ENCODE data around the gene TMEM51.
"Not testable (repeated sequence)": the region's sequence is repeated elsewhere in the genome, so short reads cannot be mapped to it uniquely, and the experiment has no call there.

TMEM51 gene

DNA sequence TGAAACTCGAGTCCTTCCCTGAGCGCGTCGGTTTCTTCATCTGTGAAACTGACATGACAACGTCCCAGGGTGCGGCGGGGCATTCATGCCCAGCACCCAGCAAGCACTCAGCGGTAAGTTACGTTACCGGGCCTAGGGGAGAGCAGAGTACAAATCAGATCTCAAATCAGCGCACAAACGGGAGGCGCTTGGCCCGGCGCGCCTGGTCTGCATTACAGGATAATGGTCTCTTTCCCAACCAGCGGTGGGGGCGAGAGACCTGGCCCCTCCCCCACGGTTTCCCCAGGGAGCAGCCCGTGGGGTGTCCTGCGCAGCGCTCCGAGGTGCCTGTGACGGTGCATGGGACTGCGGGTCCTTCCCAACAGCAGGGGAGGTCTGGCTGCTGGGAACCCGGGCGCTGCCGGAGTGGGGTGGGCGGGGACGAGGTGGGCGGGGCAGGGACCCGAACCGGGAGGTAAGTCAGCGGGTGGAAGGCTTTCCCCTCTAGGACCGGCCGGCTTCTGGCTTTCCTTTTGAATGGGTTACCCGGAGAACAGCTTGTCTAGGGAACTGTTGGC, 1.0 kb downstream of the TMEM51 start:
- DNase-seq (ENCODE audit: low spot score): no peak

DNA sequence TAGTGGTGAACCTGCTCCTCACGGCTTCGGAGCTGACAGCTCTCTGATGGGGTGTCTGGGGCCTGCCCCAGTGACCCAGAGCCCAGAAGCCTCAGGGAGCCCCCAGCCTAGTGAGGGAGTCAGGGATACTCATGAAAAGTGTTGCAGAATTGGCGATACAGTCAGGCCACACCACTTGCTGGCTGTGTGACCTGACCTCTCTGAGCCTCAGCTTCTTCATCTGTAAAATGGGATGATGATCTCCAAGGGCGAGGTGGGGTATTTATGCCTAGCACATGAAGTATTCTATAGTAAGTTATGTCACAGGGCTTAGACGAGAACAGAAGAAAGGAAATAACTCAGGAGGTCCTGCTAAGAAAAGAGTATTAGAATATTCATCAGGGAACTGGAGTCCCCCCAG, 1.6 kb downstream of the TMEM51 start:
- DNase-seq (ENCODE audit: low spot score): no peak

DNA sequence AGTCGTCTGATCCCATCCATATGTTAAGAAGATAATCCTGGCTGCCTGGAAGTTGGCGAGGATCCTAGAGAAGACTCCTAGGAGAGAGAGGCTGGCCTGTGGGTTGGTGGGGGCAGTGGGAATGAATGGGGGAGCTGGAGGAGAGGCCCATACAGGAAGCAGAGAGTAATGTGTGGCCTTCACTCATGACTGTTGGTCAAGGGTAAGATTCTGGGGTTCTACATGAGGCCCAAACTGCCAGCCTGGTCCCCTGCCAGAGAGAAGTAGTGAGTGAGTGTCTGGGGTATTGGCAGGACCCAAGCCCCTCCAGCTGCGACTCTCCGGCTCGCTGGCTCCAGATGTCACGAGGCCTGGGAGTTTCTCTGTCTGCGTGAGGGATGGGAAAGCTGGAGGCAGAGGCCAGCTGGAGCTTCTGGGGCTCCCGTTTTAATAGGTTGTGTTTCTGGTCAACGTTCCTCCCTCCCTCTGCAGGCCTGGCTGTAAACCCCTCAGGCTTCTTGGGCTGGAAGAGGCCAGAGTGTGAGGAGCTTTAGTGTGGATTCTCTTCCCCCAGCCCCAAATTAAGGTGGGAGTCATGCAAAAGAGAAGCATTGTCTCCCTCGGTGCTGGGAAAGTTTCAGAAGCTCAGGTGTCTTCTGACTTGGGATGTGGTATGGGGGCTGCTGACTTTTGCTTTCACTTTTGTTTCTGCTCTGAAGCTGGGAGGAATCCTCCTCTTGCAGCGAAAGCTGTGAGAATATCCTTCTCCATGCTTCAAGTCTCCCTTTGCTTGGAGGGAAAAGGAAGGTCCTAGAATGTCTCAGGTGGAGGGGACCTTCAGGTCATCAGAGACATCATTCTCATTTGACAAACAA, 2.6 kb downstream of the TMEM51 start:
- no peak for DNase-seq (ENCODE audit: low spot score)

GRCh38 chr1:15156807-15157380, 3.3 kb downstream of the TMEM51 start:
- DNase-seq (ENCODE audit: low spot score): no peak

GRCh38 chr1:15157524-15158399, 4.2 kb downstream of the TMEM51 start:
- no peak for DNase-seq (ENCODE audit: low spot score)

- DNase-seq (ENCODE audit: low spot score): no peak
Observed at GRCh38 chr1:15158506-15159165, 5.1 kb downstream of the TMEM51 start.

- DNase-seq (ENCODE audit: low spot score): no peak
Observed at GRCh38 chr1:15159166-15159555, 5.6 kb downstream of the TMEM51 start.

DNA sequence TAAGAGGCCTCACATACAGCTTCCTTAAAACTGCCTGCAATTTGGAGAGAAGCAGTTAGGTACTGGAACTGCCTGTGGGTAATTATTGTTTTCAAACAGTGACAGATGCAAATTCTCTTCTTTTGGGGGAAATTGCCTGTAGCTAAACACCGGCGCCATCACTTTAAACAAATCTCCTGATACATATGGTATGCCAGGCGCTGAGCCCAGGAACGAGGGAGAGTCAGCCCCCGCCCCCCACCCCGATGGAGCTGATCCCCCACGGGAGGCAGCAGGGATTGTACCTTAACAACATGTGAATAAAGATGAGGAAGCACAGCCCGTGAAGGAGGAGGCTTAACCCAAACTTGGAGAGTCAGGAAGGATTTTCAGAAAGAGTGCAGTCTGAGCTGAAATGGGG, 7.1 kb downstream of the TMEM51 start:
- DNase-seq (ENCODE audit: low spot score): no peak

- no peak for DNase-seq (ENCODE audit: low spot score)
Observed at GRCh38 chr1:15167386-15167785, 13.8 kb downstream of the TMEM51 start.

DNA sequence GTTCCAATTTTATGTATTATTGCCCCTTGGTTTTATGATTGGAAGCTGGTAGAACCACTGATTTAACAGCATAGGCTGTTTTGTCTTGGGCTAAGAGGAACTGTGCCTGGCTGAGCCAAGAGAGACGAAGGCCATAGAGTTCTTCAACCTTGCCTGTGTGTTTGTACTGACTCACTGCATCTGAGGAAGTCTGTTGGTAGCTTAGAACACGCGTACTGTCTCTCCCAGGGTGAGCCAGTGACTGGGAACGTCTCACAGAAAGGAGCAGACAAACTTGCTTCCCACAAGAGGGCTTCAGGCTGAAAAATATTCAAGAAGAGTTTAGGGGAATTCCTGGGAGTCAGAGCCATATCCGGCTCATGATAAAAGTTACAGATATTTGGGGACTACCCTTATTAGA, 14.9 kb downstream of the TMEM51 start:
- no peak for DNase-seq (ENCODE audit: low spot score)

- DNase-seq (ENCODE audit: low spot score): no peak
Observed at GRCh38 chr1:15170071-15170470, 16.5 kb downstream of the TMEM51 start.

GRCh38 chr1:15171271-15171908, 17.8 kb downstream of the TMEM51 start:
- DNase-seq (ENCODE audit: low spot score): no peak

DNA sequence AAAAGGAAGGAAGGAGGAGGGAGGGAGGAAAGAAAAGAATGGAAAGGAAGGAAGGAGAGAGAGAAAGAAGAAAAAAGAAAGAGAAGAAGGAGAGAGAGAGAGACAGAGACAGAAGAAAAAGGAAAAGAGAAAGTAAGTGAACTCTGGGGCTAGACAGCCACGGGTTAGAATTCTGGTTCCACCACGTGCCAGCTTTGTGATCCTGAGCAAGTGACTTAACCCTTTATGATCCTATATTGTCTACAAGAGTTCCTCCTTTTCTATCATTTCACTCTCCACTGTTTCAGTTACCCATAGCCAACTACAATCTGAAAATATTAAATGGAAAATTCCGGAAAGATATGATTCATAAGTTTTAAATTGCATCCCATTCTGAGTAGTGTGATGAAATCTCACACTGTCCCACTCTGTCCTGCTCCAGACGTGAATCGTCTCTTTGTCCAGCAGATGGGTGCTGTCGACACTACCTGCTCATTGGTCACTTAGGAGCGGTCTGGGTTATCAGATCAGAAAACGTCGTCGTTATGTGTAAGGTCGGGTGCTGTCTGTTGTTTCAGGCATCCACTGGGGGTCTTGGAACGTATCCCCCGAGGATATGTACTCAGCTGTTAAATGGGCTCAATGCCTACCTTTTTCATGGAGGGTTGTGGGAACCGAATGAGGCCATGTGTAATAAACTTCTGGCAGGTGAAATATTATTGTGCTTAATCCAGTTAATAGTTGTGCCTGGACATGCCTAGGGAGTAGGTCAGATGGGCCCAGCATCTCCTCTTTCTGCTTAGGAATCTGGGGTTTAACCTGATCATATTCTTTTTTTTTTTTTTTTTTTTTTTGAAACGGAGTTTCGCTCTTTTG, 19.1 kb downstream of the TMEM51 start:
- no peak for DNase-seq (ENCODE audit: low spot score)

- DNase-seq (ENCODE audit: low spot score): no peak
Observed at GRCh38 chr1:15173863-15174614, 20.5 kb downstream of the TMEM51 start.

DNA sequence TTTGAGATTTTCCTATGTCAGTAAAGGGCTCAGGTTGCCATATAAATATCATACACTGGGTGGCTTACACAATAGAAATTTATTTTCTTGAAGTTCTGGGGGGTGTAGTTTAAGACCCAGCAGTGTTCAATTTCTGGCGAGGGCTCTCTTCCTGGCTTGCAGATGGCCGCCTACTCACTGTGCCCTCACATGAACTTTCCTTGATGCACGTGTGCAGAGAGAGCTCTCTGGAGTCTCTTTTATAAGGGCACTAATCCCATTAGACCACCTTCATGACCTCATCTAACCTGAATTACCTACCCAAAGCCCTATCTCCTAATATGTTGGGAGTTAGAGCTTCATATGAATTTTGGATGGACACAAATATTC, 21.1 kb downstream of the TMEM51 start:
- no peak for DNase-seq (ENCODE audit: low spot score)

- DNase-seq (ENCODE audit: low spot score): not testable (repeated sequence)
Observed at GRCh38 chr1:15175324-15176094, 22.0 kb downstream of the TMEM51 start.

- no peak for DNase-seq (ENCODE audit: low spot score)
Observed at GRCh38 chr1:15176120-15176519, 22.6 kb downstream of the TMEM51 start.

DNA sequence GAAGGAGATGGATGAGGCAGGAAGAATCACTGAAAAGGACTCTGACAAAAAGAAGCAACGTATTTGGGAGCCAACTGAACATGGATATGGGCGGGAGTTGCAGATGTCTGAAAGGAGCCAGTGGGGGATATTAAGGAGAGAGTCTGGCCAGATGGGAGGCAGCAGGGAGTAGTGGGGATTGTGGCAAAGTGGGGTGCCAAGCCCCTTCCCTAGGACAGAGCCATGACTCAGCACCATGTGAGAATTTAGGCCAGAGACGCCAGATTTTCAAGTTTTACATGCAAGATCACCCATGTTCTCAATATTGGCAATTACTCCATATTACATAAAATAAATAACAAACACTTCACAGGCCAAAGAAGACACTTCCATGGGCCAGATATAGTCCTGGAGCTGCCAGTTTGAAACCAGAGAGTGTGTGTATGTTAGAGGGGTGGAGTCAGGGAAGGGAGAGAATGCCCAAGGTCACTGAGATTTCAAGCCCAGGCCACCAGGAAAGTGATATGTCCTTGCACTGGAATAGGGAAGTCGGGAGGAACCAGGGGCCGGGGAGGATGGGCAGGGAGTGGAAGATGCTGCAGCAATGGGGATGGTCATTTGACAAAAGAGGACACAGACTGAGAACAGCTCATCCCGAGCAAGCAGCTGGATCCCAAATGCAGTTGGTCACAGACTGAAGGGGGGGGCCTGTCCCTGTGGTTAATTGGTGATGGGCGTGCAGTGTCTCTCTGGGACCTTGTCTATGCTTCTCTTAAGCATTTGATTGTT, 23.5 kb downstream of the TMEM51 start:
- no peak for DNase-seq (ENCODE audit: low spot score)

All from germinal center (tissue), 1 donor.